ENCODE results near the gene NFIC.
"Not testable (repeated sequence)": the region's sequence is repeated elsewhere in the genome, so short reads cannot be mapped to it uniquely, and the experiment has no call there.

GRCh38 chr19:3391911-3392310 is 25.5 kb downstream of the NFIC start:
- TF ChIP-seq USF2 (IDR thresholded peaks at IDR 0.05; ENCODE audit: borderline replicate concordance, low read depth, low read length); EED (IDR thresholded peaks at IDR 0.05; ENCODE audit: low read depth); MAX (IDR thresholded peaks at IDR 0.05; ENCODE audit: low read depth, low read length); CTCF (IDR thresholded peaks at IDR 0.05 in 2 of 3, conservative IDR thresholded peaks at IDR 0.05 in 1 of 3; ENCODE audit: control insufficient read depth in 2 of 3, extremely low read depth in 1 of 3, insufficient read depth in 1 of 3, low read depth in 3 of 3, low read length in 3 of 3); SPI1 (IDR thresholded peaks at IDR 0.05; ENCODE audit: borderline replicate concordance, insufficient read depth, low read depth, low read length); EZH2 (IDR thresholded peaks at IDR 0.05; ENCODE audit: borderline replicate concordance, control insufficient read depth, low read depth, low read length); E2F4 (IDR thresholded peaks at IDR 0.05; ENCODE audit: low read depth, low read length); POLR2A (IDR thresholded peaks at IDR 0.05; ENCODE audit: low read depth, low read length); CBFB (IDR thresholded peaks at IDR 0.05; ENCODE audit: low read depth): not testable (repeated sequence)
